ENCODE data around the gene RPUSD4. TPM values are rescaled to one million over a fixed set of nuclear protein-coding genes. Genes with fewer than 3 reads are reported as not detected.

Gene RPUSD4
- total and polyA plus RNA-seq, 10 of the 15 experiments (the other 5 are each of a cell fraction or from before 2014, with no cell fraction given): 24.5 to 47.6 (median 31.7) TPM

GRCh38 chr11:126155402-126156187 is 55.9 kb downstream of the RPUSD4 start:
- ATAC-seq (no peak), DNase-seq (ENCODE audit: low read depth, low spot score) (no peak), FAIRE-seq (no peak)
- H3K9ac ChIP-seq (ENCODE audit: control insufficient read depth, insufficient read depth, low read length): no peak overlapping the region
- no peaks in the 10 kb centered on the region for H3K27me3 ChIP-seq (replicated peaks in 1 of 2; ENCODE audit: control insufficient read depth in 2 of 2, insufficient read depth in 2 of 2, low read length in 1 of 2)
- no peak overlapping the region for H3K4me2 ChIP-seq (ENCODE audit: control insufficient read depth, insufficient read depth)
- RAD21 ChIA-PET (ENCODE audit: unreplicated experiment): no interaction called here
- no peak overlapping the region for H2AFZ ChIP-seq (ENCODE audit: control insufficient read depth, low read depth, low read length)
- H3K4me3 ChIP-seq: no peak overlapping the region
- no peaks in the 10 kb centered on the region for H3K79me2 ChIP-seq (ENCODE audit: control insufficient read depth, insufficient read depth, low read length)
- in situ Hi-C loops (cut with MboI): no loop called here
- H3K27ac ChIP-seq (ENCODE audit: control insufficient read depth, insufficient read depth): no peak overlapping the region
- H4K20me1 ChIP-seq (ENCODE audit: control insufficient read depth, insufficient read depth): no peaks in the 10 kb centered on the region
- H3K9me3 ChIP-seq (replicated peaks; ENCODE audit: control insufficient read depth, insufficient read depth, low read length): no peaks in the 10 kb centered on the region; the same call in 2 of the 3 replicates
- POLR2A ChIA-PET: no interaction called here
- WGBS (ENCODE audit: insufficient coverage, insufficient replicate concordance, low lambda C conversion rate, missing lambda C conversion rate): 62% methylated on average over 28 of the region's 28 CpGs
- SMC1A ChIA-PET (ENCODE audit: uncharacterized antibody, unreplicated experiment): interaction anchor here (0.9 kb wide), 1 partner anchor 22 kb away, joined by 3 read pairs; no protein-coding TSS in a partner anchor
- H3K4me1 ChIP-seq (ENCODE audit: control insufficient read depth, insufficient read depth, low read length): no peaks in the 10 kb centered on the region; the same call in 1 of the 2 replicates
- no peaks in the 10 kb centered on the region for H3K36me3 ChIP-seq (ENCODE audit: control insufficient read depth in 2 of 2, insufficient read depth in 2 of 2, low read length in 1 of 2)
- BruUV-seq (replicated peaks): no TSS peak
- TF ChIP-seq SIN3A (IDR thresholded peaks at IDR 0.05; ENCODE audit: low read depth, low read length) (no peak), NFYB (IDR thresholded peaks at IDR 0.05; ENCODE audit: insufficient read depth, low read depth, low read length) (no peak), SKIL (IDR thresholded peaks at IDR 0.05; ENCODE audit: low read depth, poor library complexity, severe bottlenecking) (no peak), ZZZ3 (IDR thresholded peaks at IDR 0.05; ENCODE audit: control insufficient read depth, insufficient read length, low read depth) (no peak), EP300 (IDR thresholded peaks at IDR 0.05; ENCODE audit: borderline replicate concordance in 1 of 2, control insufficient read depth in 1 of 2, low read depth in 2 of 2, low read length in 2 of 2) (no peak), SMC3 (IDR thresholded peaks at IDR 0.05; ENCODE audit: borderline replicate concordance, low read length) (no peak)
- intact Hi-C loops (cut with micrococcal nuclease; ENCODE audit: unreplicated experiment): no loop called here
- CTCF ChIA-PET: no interaction called here

Data from GM12878 (cell line).